Activated naive CD8-positive, alpha-beta T cell treated with anti-CD3 and anti-CD28 coated beads, Interleukin-2, amount 50 U/mL, for 16 hours (primary cell): ENCODE results near the gene PDCD1.
"Not testable (repeated sequence)": the region's sequence is repeated elsewhere in the genome, so short reads cannot be mapped to it uniquely, and the experiment has no call there.

Experiments
- DNase-seq: peaks from one replicate; pipeline ENCODE4 v3.0.0-alpha.2; 2020; ENCODE audit warnings: low read depth, low spot score

The PDCD1 gene

GRCh38 chr2:241801611-241802420, 56.9 kb downstream of the PDCD1 start:
- no peak for DNase-seq

- not testable (repeated sequence) for DNase-seq
These were observed 58.3 kb downstream of the PDCD1 start for GRCh38 chr2:241800198-241800903.
